H9 (cell line): ENCODE results near the gene NOS3. TPM values are rescaled to one million over a fixed set of nuclear protein-coding genes. Genes with fewer than 3 reads are reported as not detected.

Experiments used
- DNase-seq: peaks from one replicate; pipeline ENCODE4 v3.0.0-alpha.2; 2017
- H2AFZ ChIP-seq: one replicate; pipeline ENCODE4 v1.6.1; 2013; ENCODE audit warnings: mild to moderate bottlenecking, low read length, control low read depth, moderate library complexity
- H2AK5ac ChIP-seq: 2 replicates; pipeline ENCODE4 v1.6.1; 2013; ENCODE audit warnings: low read length, control low read depth, mixed read lengths; ENCODE audit not compliant: insufficient read length
- H2BK120ac ChIP-seq: one replicate; pipeline ENCODE4 v1.6.1; 2013; ENCODE audit warnings: low read depth, mild to moderate bottlenecking, low read length, control low read depth, inconsistent platforms; ENCODE audit not compliant: poor library complexity, severe bottlenecking
- H2BK12ac ChIP-seq: 2 replicates; pipeline ENCODE4 v1.6.1; 2013; ENCODE audit warnings: low read length, control low read depth, mixed read lengths, low read depth; ENCODE audit not compliant: insufficient read length
- H2BK15ac ChIP-seq: 2 replicates; pipeline ENCODE4 v1.6.1; 2013; ENCODE audit warnings: low read depth, low read length, control low read depth
- H2BK20ac ChIP-seq: one replicate; pipeline ENCODE4 v1.6.1; 2013; ENCODE audit warnings: low read depth, mild to moderate bottlenecking, low read length, control low read depth, inconsistent platforms; ENCODE audit not compliant: poor library complexity, severe bottlenecking
- H2BK5ac ChIP-seq: 2 replicates; pipeline ENCODE4 v1.6.1; 2013; ENCODE audit warnings: low read length, control low read depth, mixed read lengths; ENCODE audit not compliant: insufficient read length
- H3K14ac ChIP-seq: 2 replicates; pipeline ENCODE4 v1.6.1; 2013; ENCODE audit warnings: low read length, control low read depth; ENCODE audit not compliant: insufficient read depth
- H3K18ac ChIP-seq: 2 replicates; pipeline ENCODE4 v1.6.1; 2013; ENCODE audit warnings: low read depth, mild to moderate bottlenecking, mixed read lengths, low read length, control low read depth; ENCODE audit not compliant: insufficient read length
- H3K23ac ChIP-seq: 2 replicates; pipeline ENCODE4 v1.6.1; 2013; ENCODE audit warnings: low read length, control low read depth, mixed read lengths, low read depth; ENCODE audit not compliant: insufficient read length
- H3K23me2 ChIP-seq: 2 replicates; pipeline ENCODE4 v1.6.1; 2013; ENCODE audit warnings: low read depth, mild to moderate bottlenecking, mixed read lengths, low read length, control low read depth; ENCODE audit not compliant: insufficient read length, poor library complexity, severe bottlenecking
- H3K27ac ChIP-seq: 2 replicates; pipeline ENCODE4 v1.5.1; 2013; ENCODE audit warnings: low read length, control low read depth, mixed read lengths, low read depth; ENCODE audit not compliant: insufficient read length
- H3K27me3 ChIP-seq: 2 replicates; pipeline ENCODE4 v1.6.1; 2013; ENCODE audit warnings: low read length, control low read depth, inconsistent platforms; ENCODE audit not compliant: insufficient read depth
- H3K4ac ChIP-seq: 2 replicates; pipeline ENCODE4 v1.6.1; 2013; ENCODE audit warnings: low read depth, mild to moderate bottlenecking, control low read depth, inconsistent platforms, low read length, moderate library complexity
- H3K4me1 ChIP-seq: 2 replicates; pipeline ENCODE4 v1.6.1; 2013; ENCODE audit warnings: low read length, control low read depth, inconsistent platforms; ENCODE audit not compliant: insufficient read depth
- H3K4me2 ChIP-seq: 2 replicates; pipeline ENCODE4 v1.6.1; 2013; ENCODE audit warnings: low read length, control low read depth, mixed read lengths; ENCODE audit not compliant: insufficient read length, insufficient read depth
- H3K56ac ChIP-seq: 2 replicates; pipeline ENCODE4 v1.6.1; 2013; ENCODE audit warnings: low read depth, mild to moderate bottlenecking, mixed read lengths, low read length, control low read depth; ENCODE audit not compliant: insufficient read length
- H3K79me1 ChIP-seq: 2 replicates; pipeline ENCODE4 v1.6.1; 2013; ENCODE audit warnings: low read depth, mild to moderate bottlenecking, moderate library complexity, low read length, control low read depth, inconsistent platforms; ENCODE audit not compliant: insufficient read depth, poor library complexity, severe bottlenecking
- H3K79me2 ChIP-seq: 2 replicates; pipeline ENCODE4 v1.6.1; 2013; ENCODE audit warnings: low read length, control low read depth, inconsistent platforms; ENCODE audit not compliant: insufficient read depth
- H3K9ac ChIP-seq: 2 replicates; pipeline ENCODE4 v1.6.1; 2013; ENCODE audit warnings: low read length, control low read depth, mixed read lengths; ENCODE audit not compliant: insufficient read length; ENCODE audit errors: extremely low read depth
- H3K9me3 ChIP-seq: one replicate; pipeline ENCODE4 v1.6.1; 2013; ENCODE audit warnings: low read depth, low read length, inconsistent platforms; ENCODE audit not compliant: control insufficient read depth
- H3T11ph ChIP-seq: one replicate; pipeline ENCODE4 v1.6.1; 2013; ENCODE audit warnings: mild to moderate bottlenecking, low read length, control low read depth, inconsistent platforms
- H4K20me1 ChIP-seq: one replicate; pipeline ENCODE4 v1.6.1; 2013; ENCODE audit not compliant: control insufficient read depth, insufficient read length, insufficient read depth
- H4K5ac ChIP-seq: 2 replicates; pipeline ENCODE4 v1.6.1; 2013; ENCODE audit warnings: low read depth, mild to moderate bottlenecking, mixed read lengths, low read length, control low read depth; ENCODE audit not compliant: insufficient read length
- H4K8ac ChIP-seq: replicated peaks from 2 replicates; pipeline ENCODE4 v1.6.1; 2013; ENCODE audit warnings: low read length, control low read depth, mixed read lengths, low read depth; ENCODE audit not compliant: insufficient read length
- H4K91ac ChIP-seq: 2 replicates; pipeline ENCODE4 v1.6.1; 2013; ENCODE audit warnings: low read depth, mild to moderate bottlenecking, moderate library complexity, mixed read lengths, low read length, control low read depth; ENCODE audit not compliant: insufficient read length
- H3K27ac Mint-ChIP-seq, 3 experiments: 2 replicates in 2 of 3; 3 replicates in 1 of 3; pipeline ENCODE4 v1.8.0; 2020 to 2021; ENCODE audit warnings: mixed read lengths in 3 of 3, mild to moderate bottlenecking in 1 of 3, moderate library complexity in 1 of 3
- H3K27me3 Mint-ChIP-seq: 2 replicates; pipeline ENCODE4 v1.8.0; 2021; ENCODE audit warnings: low read depth, mild to moderate bottlenecking, moderate library complexity, mixed read lengths
- H3K36me3 Mint-ChIP-seq, 3 experiments: 2 replicates in 2 of 3; 3 replicates in 1 of 3; pipeline ENCODE4 v1.8.0; 2020 to 2021; ENCODE audit warnings: low read depth in 3 of 3, mixed read lengths in 3 of 3; ENCODE audit not compliant: insufficient read depth in 1 of 3
- H3K4me1 Mint-ChIP-seq, 2 experiments: 2 replicates each; pipeline ENCODE4 v1.8.0; 2020; ENCODE audit warnings: mixed read lengths in 2 of 2
- H3K4me3 Mint-ChIP-seq, 2 experiments: 2 replicates in 1 of 2; 3 replicates in 1 of 2; pipeline ENCODE4 v1.8.0; 2020 to 2021; ENCODE audit warnings: mild to moderate bottlenecking in 2 of 2, mixed read lengths in 2 of 2, moderate library complexity in 1 of 2
- H3K9me3 Mint-ChIP-seq, 2 experiments: 2 replicates in 1 of 2; 3 replicates in 1 of 2; pipeline ENCODE4 v1.8.0; 2020; ENCODE audit warnings: mild to moderate bottlenecking in 2 of 2, mixed read lengths in 2 of 2, moderate library complexity in 1 of 2
- CTCF ChIP-seq: fragments of 200-600 bp; sonication (generic); conservative IDR thresholded peaks from 3 replicates; pipeline ENCODE4 v1.8.0; 2021; ENCODE audit warnings: antibody characterized with exemption, mild to moderate bottlenecking
- WGBS: extraction: QIAGEN DNeasy Blood & Tissue Kit; methylation state at CpG from one replicate; pipeline ENCODE4 v1.1.7; 2013; ENCODE audit warnings: missing lambda C conversion rate, low lambda C conversion rate, mixed read lengths; ENCODE audit not compliant: insufficient read length; ENCODE audit errors: extremely low coverage; 5-methylcytosine and 5-hydroxymethylcytosine counted together
- total RNA-seq: library from RNA; stranded (reverse); gene quantifications from 2 replicates; pipeline ENCODE4 v1.2.1, GENCODE V29; 2021

The NOS3 gene
- total RNA-seq, 1 experiment from 2014 or later: 4.5 TPM

DNA sequence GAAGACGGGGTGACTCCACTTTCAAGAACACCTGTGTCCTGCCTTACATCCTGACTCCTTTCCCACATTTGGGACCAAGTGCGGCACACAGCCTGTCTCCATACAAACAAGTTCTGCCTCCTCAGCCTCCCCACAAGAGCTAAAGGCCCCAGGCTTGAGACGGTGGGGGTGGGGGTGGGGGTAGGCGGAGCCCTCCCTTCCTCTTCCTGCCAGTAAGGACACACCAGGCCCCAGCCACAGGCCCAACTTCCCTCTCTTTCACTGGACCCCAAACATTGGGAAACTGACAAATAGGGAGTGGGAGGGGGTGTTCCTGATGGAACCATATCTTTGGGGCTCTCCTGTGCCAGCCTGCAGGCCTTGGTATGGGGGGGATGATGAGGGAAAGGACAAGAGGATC lies 62.3 kb downstream of the NOS3 start:
- Histone ChIP-seq H3K23ac (no peak overlapping the region), H2BK5ac (no peak overlapping the region), H3T11ph (no peak overlapping the region), H3K27ac (no peak overlapping the region), H3K18ac (no peak overlapping the region), H2AK5ac (no peak overlapping the region), H3K79me2 (no peaks in the 10 kb centered on the region), H3K9ac (no peak overlapping the region), H4K5ac (no peak overlapping the region), H4K20me1 (no peaks in the 10 kb centered on the region), H2BK12ac (no peak overlapping the region), H3K79me1 (no peaks in the 10 kb centered on the region), H4K8ac (no peak overlapping the region), H3K27me3 (peaks cover 6% of the 10 kb centered on the region; the same call in 1 of the 2 replicates), H3K9me3 (no peaks in the 10 kb centered on the region), H3K4ac (no peak overlapping the region), H2BK15ac (no peak overlapping the region), H3K56ac (no peak overlapping the region), H4K91ac (no peak overlapping the region), H3K23me2 (peaks cover 9% of the 10 kb centered on the region), H3K4me2 (no peak overlapping the region), H2BK20ac (no peak overlapping the region), H2BK120ac (no peak overlapping the region), H3K14ac (no peak overlapping the region), H2AFZ (no peak overlapping the region), H3K4me1 (no peaks in the 10 kb centered on the region)
- peaks cover 0 to 11% (median 0%) of the 10 kb centered on the region in 3 experiments; a peak in 3 of 7 replicates for H3K36me3 Mint-ChIP-seq
- no peak overlapping the region for H3K4me3 Mint-ChIP-seq
- H3K27ac Mint-ChIP-seq: no peak overlapping the region
- H3K9me3 Mint-ChIP-seq: no peaks in the 10 kb centered on the region; a peak in 1 of 5 replicates
- peaks cover 64% of the 10 kb centered on the region for H3K27me3 Mint-ChIP-seq
- DNase-seq: no peak
- peaks cover 14 to 18% of the 10 kb centered on the region in 2 experiments for H3K4me1 Mint-ChIP-seq
- no peak for TF ChIP-seq CTCF
- WGBS: no CpG with 5 or more reads among the region's 4 CpGs
